ENCODE data around the gene CYLC1. TPM values are rescaled to one million over a fixed set of nuclear protein-coding genes. Genes with fewer than 3 reads are reported as not detected.

The CYLC1 gene
- total and polyA plus RNA-seq, 2 of the 13 experiments (the other 11 are each of a cell fraction or from before 2014, with no cell fraction given): not detected

DNA sequence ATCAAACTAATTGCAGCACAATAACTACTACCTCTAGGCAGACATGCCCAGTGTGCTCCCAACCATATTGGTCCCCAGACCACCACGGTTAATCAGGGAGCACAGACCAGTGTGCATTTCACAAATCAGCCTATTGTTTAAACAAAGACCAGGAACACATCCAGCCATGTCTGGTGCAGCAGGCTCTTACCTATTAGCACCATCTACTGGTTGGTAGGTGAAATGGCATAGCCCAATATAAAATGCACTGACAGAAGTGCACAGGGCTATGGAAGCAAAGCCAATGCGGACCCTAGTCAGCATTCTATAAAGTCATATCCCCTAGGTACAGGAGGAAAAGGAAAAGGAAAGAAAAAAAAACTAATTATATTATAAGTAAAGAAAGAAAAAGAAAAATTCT, 15.5 kb upstream of the CYLC1 start:
- H3K9me3 ChIP-seq (ENCODE audit: low read length): no peaks in the 10 kb centered on the region
- ChIA-PET POLR2A (no interaction called here), CTCF (ENCODE audit: low intra/inter-chr PET ratio, low total read pairs) (no interaction called here)
- H3K4me2 ChIP-seq (ENCODE audit: low read depth, low read length): no peak overlapping the region
- H3K27ac ChIP-seq (ENCODE audit: extremely low read length, insufficient read depth, low read length): no peak overlapping the region
- no peaks in the 10 kb centered on the region for H3K27me3 ChIP-seq (ENCODE audit: control insufficient read depth in 1 of 2, insufficient read depth in 2 of 2, low read length in 2 of 2)
- FAIRE-seq: no peak
- H3K79me2 ChIP-seq (ENCODE audit: insufficient read depth, low read length): no peaks in the 10 kb centered on the region
- peak; percentile 80 for ATAC-seq
- 9% methylated on average over 2 of the region's 2 CpGs for WGBS (ENCODE audit: low lambda C conversion rate)
- intact Hi-C loops (cut with micrococcal nuclease; ENCODE audit: unreplicated experiment) (no loop called here), in situ Hi-C loops (cut with HindIII; ENCODE audit: extremely low pct_ligation_motif_present, low pct_unique_long_range_greater_than_20kb) (no loop called here)
- BruUV-seq (replicated peaks): no TSS peak
- peak; percentile 26; the same call in 1 of the 2 replicates for TF ChIP-seq STAG1 (CRISPR knock-in tag; IDR thresholded peaks at IDR 0.05)
- TF ChIP-seq, protein P1, sequence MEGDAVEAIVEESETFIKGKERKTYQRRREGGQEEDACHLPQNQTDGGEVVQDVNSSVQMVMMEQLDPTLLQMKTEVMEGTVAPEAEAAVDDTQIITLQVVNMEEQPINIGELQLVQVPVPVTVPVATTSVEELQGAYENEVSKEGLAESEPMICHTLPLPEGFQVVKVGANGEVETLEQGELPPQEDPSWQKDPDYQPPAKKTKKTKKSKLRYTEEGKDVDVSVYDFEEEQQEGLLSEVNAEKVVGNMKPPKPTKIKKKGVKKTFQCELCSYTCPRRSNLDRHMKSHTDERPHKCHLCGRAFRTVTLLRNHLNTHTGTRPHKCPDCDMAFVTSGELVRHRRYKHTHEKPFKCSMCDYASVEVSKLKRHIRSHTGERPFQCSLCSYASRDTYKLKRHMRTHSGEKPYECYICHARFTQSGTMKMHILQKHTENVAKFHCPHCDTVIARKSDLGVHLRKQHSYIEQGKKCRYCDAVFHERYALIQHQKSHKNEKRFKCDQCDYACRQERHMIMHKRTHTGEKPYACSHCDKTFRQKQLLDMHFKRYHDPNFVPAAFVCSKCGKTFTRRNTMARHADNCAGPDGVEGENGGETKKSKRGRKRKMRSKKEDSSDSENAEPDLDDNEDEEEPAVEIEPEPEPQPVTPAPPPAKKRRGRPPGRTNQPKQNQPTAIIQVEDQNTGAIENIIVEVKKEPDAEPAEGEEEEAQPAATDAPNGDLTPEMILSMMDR (CRISPR knock-in tag; IDR thresholded peaks at IDR 0.05): peak; percentile 60
- no peak for TF ChIP-seq LCORL (IDR thresholded peaks at IDR 0.05)
- TF ChIP-seq LCORL (CRISPR knock-in tag; IDR thresholded peaks at IDR 0.05): no peak
- H4K20me1 ChIP-seq (ENCODE audit: insufficient read depth, low read length): no peaks in the 10 kb centered on the region
- no peak overlapping the region for H3K4me3 ChIP-seq (replicated peaks in 1 of 3; ENCODE audit: insufficient read depth in 1 of 3, low read depth in 2 of 3, low read length in 3 of 3)
- no peak overlapping the region for H2AFZ ChIP-seq (ENCODE audit: low read length)
- H3K9ac ChIP-seq (ENCODE audit: insufficient read depth, low read depth, low read length): no peak overlapping the region
- no peaks in the 10 kb centered on the region for H3K36me3 ChIP-seq (replicated peaks in 1 of 2; ENCODE audit: control insufficient read depth in 1 of 2, insufficient read depth in 2 of 2, low read length in 2 of 2)
- peak; percentile 18 for DNase-seq (ENCODE audit: low spot score)
- H3K4me1 ChIP-seq (ENCODE audit: insufficient read depth, low read length): no peaks in the 10 kb centered on the region

- ChIA-PET POLR2A (no interaction called here), CTCF (ENCODE audit: low intra/inter-chr PET ratio, low total read pairs) (no interaction called here)
- H2AFZ ChIP-seq (ENCODE audit: low read length): no peak overlapping the region
- no TSS peak for BruUV-seq (replicated peaks)
- no peaks in the 10 kb centered on the region for H4K20me1 ChIP-seq (ENCODE audit: insufficient read depth, low read length)
- H3K27ac ChIP-seq (ENCODE audit: extremely low read length, insufficient read depth, low read length): no peak overlapping the region
- no peak for TF ChIP-seq ZNF253 (CRISPR knock-in tag; IDR thresholded peaks at IDR 0.05; ENCODE audit: borderline replicate concordance)
- no peak for TF ChIP-seq CBX1 (IDR thresholded peaks at IDR 0.05; ENCODE audit: low read depth)
- TF ChIP-seq GMEB2 (CRISPR knock-in tag; IDR thresholded peaks at IDR 0.05; ENCODE audit: low read depth): no peak
- no peak for TF ChIP-seq FOXC1 (CRISPR knock-in tag; IDR thresholded peaks at IDR 0.05; ENCODE audit: borderline replicate concordance)
- TF ChIP-seq ZNF281 (CRISPR knock-in tag; IDR thresholded peaks at IDR 0.05; ENCODE audit: borderline replicate concordance): no peak
- TF ChIP-seq WIZ (CRISPR knock-in tag; IDR thresholded peaks at IDR 0.05): no peak
- no peak for TF ChIP-seq ZNF572 (CRISPR knock-in tag; IDR thresholded peaks at IDR 0.05)
- TF ChIP-seq ZNF614 (CRISPR knock-in tag; IDR thresholded peaks at IDR 0.05; ENCODE audit: borderline replicate concordance): no peak
- TF ChIP-seq RFXANK (CRISPR knock-in tag; IDR thresholded peaks at IDR 0.05): no peak
- no peak for TF ChIP-seq AGO2 (optimal IDR thresholded peaks at IDR 0.05; ENCODE audit: low read depth, low read length)
- H3K27me3 ChIP-seq (ENCODE audit: control insufficient read depth in 1 of 2, insufficient read depth in 2 of 2, low read length in 2 of 2): no peaks in the 10 kb centered on the region
- no peak overlapping the region for H3K4me3 ChIP-seq (replicated peaks in 1 of 3; ENCODE audit: insufficient read depth in 1 of 3, low read depth in 2 of 3, low read length in 3 of 3)
- no peaks in the 10 kb centered on the region for H3K79me2 ChIP-seq (ENCODE audit: insufficient read depth, low read length)
- WGBS (ENCODE audit: low lambda C conversion rate): 25% methylated on average over 5 of the region's 5 CpGs
- FAIRE-seq: no peak
- no peak overlapping the region for H3K9ac ChIP-seq (ENCODE audit: insufficient read depth, low read depth, low read length)
- no peaks in the 10 kb centered on the region for H3K4me1 ChIP-seq (ENCODE audit: insufficient read depth, low read length)
- H3K4me2 ChIP-seq (ENCODE audit: low read depth, low read length): no peak overlapping the region
- ATAC-seq: no peak
- H3K9me3 ChIP-seq (ENCODE audit: low read length): no peaks in the 10 kb centered on the region
- no peaks in the 10 kb centered on the region for H3K36me3 ChIP-seq (replicated peaks in 1 of 2; ENCODE audit: control insufficient read depth in 1 of 2, insufficient read depth in 2 of 2, low read length in 2 of 2)
- intact Hi-C loops (cut with micrococcal nuclease; ENCODE audit: unreplicated experiment) (no loop called here), in situ Hi-C loops (cut with HindIII; ENCODE audit: extremely low pct_ligation_motif_present, low pct_unique_long_range_greater_than_20kb) (no loop called here)
- no peak for DNase-seq (ENCODE audit: low spot score)
Observed at GRCh38 chrX:83847339-83847738, 13.6 kb upstream of the CYLC1 start.

Measured in HepG2 (cell line).